Measurements from ENCODE around the gene HIP1.
"Not testable (repeated sequence)": the region's sequence is repeated elsewhere in the genome, so short reads cannot be mapped to it uniquely, and the experiment has no call there.

HIP1 gene

DNA sequence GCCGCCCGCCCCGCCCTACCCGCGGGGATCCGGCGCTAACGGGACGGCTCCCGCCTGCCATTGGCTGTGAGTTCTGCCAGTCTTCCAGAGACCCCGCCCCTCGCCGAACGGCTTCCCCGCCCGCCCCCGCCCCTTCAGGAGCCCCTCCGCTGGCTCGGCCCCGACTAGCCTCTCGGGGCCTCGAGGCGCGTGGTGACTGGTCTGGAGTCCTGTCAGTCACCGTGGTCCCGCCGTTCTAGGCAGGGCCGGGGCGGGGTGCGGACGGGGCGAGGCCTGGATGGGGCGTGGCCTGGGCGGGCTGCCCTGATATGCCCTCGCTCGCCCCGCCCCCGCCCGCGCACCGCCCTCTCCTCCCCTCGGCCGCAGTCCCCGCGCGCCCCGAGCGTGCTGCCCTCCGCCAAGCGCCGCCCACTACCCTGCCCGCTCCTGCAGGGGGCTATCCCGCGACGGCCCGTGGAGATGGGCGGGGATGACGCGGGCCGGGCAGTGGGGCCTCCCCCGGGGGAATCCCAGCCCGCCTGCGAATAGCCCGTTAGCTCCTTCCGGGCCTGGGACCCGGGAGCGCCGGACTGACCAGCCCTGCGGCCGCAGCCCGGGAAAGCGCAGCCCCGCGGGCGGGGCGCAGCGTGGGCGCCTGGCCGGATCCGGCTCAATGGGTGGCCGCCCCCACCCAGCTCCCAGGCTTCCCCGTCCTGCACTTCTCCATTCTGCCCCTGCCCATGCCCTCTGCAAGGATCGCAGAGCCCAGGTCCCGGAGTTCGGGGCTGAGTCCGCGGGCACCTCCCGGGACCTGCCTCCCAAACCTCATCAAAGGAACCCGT lies 444 bp upstream of the HIP1 start:
- peak; percentile 99 for DNase-seq

DNA sequence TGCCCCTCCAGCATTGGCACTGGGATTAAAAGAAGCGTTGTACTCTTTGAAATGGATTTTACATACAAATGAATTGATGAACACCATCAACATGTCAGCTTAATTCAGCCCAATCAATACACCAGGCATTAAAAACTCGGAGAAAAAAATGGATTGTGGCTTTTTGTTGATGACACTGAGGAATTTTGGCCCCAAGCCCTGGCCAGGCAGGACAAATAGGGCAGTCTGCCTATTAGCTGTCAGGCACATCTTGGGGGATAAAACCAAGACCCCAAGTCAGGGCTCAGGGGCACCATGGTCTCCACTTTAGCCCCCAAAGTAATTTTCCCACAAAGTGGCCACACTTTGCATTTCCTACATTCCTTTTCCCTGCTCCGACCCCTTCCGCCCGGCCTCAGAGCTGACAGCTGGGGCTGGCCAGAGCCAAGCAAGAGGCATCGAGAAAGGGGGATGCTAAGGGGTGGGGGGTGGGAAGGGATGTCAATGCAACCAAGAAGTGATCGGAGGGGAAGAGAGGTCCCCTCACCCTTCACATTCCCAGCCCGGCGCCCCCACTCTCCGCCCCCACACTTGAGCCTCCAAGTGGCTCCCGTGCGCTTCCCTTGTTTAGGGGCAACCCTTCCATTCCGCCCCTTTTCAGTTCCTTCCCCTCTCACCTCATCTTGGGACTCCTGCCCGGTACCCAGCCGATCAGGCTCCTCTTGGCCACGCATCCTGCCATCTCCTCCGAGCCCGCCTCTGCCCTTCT lies 711 bp downstream of the HIP1 start:
- DNase-seq: peak; percentile 58

DNA sequence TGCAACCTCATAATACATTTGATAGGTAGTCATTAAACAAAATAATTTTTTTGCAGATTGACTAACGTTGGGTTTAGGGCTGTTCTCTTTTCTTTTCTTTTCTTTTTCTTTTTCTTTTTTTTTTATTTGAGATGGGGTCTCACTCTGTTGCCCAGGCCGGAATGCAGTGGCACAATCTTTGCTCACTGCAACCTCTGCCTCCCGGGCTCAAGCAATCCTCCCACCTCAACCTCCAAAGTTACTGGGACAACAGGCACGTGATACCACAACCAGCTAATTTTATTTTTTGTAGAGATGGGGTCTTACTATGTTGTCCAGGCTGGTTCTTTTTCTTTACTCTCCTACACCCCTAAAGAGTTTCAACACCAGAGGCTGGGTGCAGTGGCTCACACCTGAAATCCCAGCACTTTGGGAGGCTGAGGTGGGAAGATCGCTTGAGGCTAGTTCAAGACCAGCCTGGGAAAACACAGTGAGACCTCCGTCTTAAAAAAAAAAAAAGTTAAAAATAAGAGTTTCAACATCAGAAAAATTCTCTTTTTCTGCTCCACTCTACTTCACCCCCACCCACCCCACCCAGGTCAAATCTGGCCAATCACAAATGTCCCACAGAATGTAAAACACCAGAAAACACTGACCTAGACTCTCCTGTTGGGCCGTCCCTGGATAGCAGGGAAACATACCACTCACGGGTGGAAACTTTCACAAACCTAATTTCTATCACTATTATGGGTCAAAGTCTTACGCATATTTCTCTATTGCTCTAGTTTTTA lies 3.0 kb downstream of the HIP1 start:
- DNase-seq: no peak

DNA sequence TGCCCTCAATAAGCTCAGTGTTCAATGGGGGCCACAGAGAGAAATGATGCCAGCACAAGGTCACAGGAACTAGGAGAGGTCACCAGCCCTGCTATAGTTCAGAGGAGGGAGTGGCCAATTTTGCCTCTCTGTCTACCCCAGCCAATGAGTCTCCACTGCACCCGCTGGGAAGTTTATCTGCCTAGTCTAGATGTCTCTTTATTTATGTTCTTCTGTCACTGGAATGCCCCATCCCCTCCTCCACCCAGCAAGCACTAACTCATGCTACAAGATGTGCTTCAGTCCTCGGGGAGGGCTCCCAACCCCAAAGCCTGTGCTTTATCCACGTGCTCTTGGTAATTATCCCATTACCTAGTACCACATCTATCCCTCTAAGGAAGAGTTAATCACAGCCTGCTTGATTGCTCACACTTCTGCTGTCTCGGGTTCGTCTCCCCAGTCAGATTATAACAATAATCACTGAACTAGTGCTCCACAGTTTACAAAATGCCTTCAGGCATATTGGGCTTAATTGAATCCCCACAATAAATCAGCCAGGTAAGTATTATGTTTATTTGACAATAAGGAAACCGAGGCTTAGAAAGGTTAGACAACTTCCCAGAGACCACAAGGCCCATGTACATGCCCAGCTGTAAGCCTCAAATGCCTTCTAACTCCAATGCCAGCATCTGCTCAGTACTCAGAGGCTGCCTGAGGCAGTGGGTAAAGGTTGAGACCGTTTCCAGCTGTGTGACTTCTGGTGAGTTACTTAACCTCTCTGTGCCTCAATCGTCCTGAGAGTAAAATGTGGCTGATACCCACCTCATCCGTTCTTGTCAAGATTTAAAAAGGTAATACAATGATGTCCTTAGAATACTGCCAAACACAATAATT lies 3.9 kb downstream of the HIP1 start:
- DNase-seq: no peak

DNA sequence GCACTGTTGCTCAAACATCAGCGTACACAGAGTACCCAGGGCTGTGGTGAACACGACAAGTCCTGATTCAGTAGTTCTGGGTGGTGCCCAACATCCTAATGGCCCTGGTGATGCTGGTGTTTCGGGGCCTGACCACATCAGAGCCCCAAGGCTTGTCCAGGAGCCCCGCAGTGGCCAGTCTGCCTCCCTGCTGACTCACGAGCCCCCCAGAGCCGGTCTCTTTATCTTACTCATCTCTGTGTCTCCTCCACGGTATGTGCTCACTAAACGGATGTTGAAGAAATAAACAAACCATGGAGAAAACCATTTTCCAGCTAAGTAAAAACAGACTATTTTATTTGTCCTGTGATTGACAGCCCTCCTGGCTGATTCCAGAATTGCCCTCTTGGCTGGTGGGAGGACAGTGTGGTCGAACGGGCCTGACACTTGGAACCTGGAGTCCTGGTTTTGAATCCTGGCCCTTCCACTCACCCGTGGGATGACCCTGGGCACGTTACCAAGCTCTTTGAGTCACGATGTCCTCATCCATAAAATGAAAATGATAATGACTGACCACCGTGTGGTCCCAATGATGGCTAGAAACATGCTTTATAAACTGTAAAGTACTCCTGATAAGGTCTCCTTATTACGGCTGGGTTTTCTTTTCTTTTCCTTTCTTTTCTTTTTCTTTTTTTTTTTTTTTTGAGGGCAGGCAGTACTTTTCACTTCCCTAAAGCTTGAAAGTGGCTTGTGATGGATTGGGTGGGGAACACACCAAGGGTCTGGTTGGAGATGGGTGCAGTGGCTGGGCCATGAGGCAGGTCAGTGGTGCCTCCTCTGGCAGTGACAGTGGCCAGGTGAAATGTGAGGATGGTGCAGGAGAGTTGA lies 5.7 kb downstream of the HIP1 start:
- no peak for DNase-seq

DNA sequence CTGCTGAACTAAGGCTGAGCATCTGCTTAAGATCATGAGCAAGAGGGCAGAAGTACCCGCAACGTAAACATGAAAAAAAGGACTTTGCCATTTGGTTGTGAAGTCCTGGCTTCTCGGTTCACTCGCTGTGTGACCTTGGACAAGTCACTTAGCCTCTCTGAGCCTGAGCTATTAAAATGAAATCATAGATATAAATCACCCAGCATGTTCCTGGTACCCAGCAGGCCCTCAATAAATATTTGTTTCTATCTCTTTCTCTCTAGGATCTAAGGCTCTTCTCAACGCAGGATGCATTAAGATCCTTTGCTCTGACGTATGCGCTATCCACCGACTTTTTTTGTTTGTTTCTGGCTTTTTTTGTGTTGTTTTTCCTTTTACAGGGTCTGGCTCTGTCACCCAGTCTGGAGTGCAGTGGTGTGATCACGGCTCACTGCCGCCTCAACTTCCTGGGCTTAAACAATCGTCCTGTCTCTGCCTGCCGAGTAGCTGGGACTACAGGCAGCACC lies 6.7 kb downstream of the HIP1 start:
- no peak for DNase-seq

DNA sequence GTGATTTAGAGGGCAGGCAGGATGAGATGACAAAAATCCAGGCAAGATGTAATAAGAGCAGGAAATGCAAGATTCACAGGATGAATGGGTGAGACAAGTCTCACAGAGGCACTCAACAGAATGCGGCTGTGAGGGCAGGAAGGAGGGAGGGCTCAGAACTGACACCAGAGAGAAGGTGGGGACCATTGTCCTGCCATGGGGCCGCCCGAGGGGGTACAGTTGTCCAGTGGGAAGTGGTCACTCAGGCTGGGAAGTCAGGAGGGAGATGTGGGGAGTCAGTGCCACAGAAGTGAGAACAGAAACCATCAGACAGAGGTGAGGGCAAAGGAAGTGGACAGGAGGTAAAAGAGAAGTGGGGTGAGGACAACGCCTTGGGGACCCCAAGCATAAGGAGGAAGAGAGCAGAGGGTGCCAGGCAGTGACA lies 8.9 kb downstream of the HIP1 start:
- DNase-seq: no peak

DNA sequence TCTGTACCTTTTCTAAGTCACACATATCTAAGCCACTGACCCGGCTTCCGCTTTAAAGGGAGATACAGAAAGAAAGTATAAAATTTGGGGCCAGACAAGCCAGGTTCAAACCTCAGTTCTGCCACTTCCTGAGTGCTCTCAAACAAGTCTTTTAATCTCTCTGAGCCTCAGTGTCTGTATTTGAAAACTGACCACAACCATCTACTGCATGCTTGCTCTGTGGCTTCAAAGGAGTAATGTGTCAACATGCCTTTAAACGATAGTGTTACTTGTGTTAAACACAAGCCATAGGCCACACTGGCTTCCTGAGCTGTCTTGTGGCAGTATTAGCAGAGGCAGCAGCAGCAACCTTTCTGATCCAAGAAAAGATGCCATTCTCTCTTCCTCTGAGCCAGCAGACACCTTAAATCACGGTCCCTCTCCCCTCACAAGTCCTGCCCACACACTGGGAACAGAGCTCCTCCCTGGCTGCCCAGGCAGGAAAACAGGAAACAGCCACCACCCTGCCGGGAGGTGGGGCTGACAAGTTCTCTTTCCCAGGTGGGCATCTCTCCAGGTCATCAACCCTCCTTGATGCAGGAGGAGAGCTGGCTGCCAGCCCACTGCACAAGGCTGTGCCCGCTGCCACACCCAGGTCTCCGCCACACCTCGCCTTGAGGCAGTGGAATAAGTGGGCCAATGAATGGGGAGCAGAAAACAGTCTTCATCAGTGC lies 10.7 kb downstream of the HIP1 start:
- DNase-seq: peak; percentile 60

DNA sequence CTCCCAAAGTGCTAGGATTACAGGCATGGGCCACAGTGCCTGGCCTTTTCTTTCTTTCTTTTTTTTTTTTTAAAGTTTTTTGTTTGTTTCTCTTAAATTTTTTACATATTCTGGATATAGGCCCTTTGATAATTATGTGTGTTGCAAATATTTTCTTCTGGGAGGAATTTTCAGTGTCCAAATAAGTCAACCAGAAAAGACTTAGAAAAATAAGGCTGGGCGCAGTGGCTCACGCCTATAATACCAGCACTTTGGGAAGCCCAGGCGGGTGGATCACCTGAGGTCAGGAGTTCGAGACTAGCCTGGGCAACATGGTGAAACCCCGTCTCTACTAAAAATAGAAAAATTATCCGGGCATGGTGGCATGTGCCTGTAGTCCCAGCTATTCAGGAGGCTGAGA lies 11.4 kb downstream of the HIP1 start:
- DNase-seq: not testable (repeated sequence)

DNA sequence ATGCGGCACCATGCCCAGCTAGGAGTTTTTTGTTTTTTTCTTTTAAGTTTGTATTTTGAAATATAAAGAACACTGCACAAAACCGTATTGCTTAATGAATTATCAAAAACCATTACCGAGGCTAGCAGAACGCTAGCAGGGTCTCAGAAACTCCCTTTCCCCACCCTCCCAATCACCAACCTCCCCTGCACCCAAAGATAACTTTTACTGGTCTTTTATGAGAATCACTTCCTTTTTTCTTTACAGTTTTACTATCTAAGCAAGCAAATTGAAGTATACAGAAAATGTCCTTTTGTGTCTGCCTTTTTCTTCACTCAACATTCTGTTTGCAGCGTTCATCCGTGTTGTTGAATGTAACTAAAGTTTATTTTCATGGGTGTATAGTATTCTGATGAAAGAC lies 13.4 kb downstream of the HIP1 start:
- no peak for DNase-seq

DNA sequence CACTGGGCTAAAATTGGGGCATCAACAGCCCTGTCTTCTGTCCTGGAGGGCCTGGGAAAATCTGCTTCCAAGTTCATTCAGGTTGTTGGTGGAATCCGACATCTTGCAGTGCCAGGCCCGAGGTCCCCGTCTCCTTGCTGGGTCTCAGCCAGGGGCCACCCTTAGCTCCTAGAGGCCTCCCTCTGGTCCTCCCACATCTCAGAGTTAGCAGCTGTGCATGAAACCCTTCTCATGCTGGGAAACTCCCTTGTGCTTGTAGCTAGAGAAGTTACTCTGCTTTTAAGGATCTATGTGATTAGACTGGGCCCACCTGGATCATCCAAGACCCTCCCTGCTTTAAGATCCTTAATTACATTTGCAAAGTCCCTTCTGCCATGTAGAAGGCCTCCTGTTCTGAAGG lies 15.3 kb downstream of the HIP1 start:
- DNase-seq: no peak

DNA sequence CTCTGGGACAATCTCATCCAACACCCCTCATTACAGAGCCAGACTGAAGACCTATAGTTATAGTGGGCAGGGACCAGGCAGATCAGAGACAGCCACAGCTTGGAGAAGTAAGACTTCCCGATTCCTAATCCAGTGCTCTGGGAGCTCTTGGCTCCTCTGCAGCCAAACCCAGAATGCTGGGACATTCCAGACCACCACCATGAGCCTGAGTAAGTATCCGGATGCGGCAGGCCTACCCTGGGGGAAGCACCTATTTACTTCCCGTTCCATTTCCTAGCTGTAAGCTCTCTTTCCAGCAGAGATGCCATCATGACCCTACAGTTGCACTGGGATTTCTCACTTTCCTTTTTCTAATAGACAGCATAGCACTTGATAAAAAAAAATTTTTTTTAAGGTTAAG lies 16.4 kb downstream of the HIP1 start:
- DNase-seq: peak; percentile 53

DNA sequence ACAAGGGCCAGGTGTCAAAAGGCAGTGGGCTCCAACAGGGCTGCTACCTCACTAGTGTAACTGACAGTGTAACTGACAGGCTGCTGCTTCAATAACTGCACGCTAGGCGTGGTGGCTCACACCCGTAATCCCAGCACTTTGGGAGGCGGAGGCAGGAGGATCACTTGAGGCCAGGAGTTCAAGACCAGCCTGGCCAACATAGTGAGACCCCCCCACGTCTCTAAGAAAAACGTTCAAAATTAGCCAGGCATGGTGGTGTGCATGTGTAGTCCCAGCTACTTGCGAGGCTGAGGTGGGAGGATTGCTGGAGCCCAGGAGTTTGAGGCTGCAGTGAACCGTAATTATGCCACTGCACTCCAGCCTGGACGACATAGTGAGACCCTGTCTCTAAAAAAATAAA lies 16.8 kb downstream of the HIP1 start:
- not testable (repeated sequence) for DNase-seq

DNA sequence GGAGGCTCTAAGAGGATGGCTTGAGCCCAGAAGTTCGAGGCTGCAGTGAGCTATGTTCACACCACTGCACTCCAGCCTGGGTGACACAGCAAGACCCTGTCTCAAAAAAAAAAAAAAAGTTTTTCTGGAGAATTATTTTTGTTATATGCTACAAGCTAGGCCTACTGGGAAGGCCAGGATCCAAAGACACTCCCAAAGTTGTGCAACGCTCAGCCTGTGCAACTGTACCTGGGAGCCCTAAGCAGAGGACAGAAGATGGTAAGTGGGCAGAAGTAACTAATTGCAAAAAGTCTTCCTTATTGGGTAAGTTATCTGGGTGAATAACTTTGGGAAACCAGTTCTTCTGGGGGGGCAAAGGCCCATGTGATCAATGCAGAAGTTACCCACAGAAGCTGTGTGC lies 17.3 kb downstream of the HIP1 start:
- no peak for DNase-seq

DNA sequence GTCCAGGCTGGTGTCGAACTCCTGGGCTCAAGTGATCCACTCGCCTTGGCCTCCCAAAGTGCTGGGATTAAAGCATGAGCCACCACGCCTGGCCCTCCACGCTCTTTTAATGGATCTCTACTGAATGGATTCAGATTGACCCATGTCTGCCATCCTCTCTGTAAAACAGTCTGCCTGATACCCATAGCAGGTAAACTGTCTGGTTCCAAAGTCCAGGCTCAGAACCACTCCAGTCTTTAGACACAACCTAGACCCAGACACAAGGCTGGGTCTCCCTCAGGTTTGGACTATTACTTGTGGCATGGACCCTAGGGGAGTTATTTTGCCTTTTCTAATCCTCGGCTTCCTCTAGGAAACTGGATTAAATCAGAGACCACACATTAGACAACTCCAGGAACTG lies 19.1 kb downstream of the HIP1 start:
- no peak for DNase-seq

DNA sequence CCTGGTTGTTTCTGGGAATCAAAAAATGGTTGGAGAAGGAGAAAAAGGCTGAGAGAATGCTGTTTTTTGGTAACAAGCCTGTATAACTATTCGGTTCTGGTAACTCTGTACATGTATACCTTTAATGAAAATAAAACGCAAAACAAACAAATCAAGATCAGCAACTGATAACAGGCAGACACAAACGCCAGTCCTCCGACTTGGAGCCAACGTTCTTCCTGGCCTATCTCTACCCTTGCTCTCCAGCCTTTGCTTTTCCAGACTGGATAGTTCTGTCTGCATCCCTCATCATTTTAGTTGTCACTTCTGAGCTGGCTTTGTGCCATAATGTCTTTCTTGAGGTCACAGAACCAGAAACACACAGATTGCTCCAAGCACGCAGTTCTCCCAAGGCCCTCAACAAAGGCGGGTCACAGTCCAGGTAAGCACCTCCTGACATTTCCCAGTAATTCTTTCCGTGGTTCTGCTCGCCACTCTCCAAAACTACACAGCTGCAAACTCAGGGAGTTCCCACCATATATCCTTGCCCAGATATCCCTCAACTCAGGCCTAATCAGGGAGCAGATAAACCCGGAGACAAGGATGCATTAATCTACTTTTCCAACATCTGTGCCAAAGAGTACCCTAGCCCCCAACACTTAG lies 20.2 kb downstream of the HIP1 start:
- no peak for DNase-seq

DNA sequence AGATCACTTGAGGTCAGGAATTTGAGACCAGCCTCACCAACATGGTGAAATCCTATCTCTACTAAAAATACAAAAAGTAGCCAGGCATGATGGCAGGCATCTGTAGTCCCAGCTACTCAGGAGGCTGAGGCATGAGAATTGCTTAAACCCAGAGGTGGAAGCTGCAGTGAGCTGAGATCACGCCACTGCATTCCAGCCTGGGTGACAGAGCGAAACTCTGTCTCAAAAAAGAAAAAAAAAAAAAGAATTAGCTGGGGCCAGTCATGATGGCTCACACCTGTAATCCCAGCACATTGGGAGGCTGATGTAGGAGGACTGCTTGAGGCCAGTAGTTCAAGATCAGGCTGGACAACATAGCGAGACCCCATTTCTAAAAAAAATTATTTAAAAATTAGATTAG lies 21.0 kb downstream of the HIP1 start:
- not testable (repeated sequence) for DNase-seq

DNA sequence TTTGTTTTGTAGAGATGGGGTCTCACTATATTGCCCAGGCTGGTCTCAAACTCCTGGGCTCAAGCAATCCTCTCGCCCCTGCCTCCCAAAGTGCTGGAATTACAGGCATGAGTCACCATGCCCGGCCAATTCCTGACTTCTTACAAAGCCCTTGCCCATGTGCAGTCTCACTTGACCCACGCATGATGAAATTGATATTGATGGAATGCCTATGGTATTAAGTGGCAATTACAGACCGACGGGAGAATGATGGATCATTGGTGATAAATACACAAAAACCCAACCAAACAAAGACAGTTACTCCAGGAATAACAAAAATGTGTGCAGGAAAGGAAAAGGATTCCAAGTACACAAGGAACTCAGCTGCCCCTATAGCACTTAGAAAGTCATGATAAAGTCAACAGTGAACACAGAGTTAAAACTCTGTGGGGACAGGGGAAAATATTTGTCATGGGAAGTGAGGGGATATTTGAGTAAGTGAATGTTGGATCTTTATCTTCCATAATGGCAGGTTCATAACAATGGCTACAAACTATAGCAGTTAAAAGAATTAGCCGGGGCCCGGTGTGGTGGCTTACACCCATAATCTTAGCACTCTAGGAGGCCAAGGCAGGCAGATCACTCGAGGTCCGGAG lies 21.6 kb downstream of the HIP1 start:
- no peak for DNase-seq

DNA sequence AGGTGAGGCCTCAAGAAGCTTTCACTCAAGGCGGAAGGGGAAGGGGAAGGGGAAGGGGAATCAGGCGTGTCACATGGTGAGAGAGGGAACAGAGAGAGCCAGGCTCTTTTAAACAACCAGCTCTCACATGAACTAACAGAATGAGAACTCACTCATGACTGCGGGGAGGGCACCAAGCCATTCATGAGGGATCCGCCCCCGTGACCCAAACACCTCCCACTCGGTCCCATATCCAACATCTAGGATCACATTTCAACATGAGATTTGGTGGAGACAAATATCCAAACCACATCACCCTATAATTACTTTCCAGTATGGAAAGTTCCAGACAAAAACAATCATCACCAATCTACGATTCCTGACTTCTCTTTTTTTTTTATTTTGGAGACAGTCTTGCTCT lies 22.9 kb downstream of the HIP1 start:
- peak; percentile 73 for DNase-seq

Data from left hindlimb (tissue), 1 donor.